WI38 (cell line): Measurements from ENCODE around the gene AFAP1L2.

ENCODE experiments used
- H3K4me3 ChIP-seq: 2 replicates; pipeline ENCODE4 v1.5.1; 2011; ENCODE audit warnings: low read depth, mild to moderate bottlenecking, control low read depth, low read length
- CTCF ChIP-seq: IDR thresholded peaks from 2 replicates; pipeline ENCODE4 v1.5.1; 2012; ENCODE audit warnings: low read depth, mild to moderate bottlenecking, control low read depth, low read length

Gene AFAP1L2

GRCh38 chr10:114294549-114294948, 109.8 kb downstream of the AFAP1L2 start:
- no peak for TF ChIP-seq CTCF
- no peak overlapping the region for H3K4me3 ChIP-seq

DNA sequence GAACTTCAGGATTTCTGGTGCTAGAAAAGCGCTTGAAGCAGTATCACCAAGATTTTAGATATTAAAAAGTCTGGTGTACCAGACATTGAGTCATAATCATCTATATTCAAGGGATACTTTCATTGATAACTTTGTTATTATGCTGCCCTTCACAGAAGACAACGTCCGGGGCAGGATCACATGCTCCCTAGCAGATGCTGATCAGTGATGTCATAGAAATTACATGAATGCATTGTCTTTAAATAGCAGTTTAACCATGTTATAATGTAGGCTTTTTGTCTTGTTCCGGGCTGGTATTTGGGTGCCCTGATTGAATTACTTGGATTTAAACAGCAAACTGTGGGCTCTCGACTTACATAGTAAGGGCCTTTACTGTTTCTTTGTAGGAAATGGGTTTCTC, 111.2 kb downstream of the AFAP1L2 start:
- TF ChIP-seq CTCF = no peak
- no peak overlapping the region for H3K4me3 ChIP-seq

GRCh38 chr10:114291516-114291915, 112.8 kb downstream of the AFAP1L2 start:
- no peak for TF ChIP-seq CTCF
- no peak overlapping the region for H3K4me3 ChIP-seq

DNA sequence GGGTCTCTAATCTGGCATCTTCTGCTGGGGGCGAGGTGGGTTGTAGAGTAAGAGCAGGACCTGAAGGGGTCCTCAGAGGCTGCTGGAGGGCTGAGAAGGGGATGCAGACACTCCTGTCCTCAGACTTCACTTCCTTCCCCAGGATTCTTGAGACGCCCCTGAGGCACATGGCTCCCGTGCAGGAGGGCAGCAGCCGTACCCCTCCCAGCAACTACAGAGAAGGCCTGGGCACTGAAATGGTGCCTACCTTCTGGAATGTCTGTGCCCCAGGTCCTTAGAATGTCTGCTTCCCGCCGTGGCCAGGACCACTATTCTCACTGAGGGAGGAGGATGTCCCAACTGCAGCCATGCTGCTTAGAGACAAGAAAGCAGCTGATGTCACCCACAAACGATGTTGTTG, 113.2 kb downstream of the AFAP1L2 start:
- TF ChIP-seq CTCF = no peak
- H3K4me3 ChIP-seq = no peak overlapping the region

DNA sequence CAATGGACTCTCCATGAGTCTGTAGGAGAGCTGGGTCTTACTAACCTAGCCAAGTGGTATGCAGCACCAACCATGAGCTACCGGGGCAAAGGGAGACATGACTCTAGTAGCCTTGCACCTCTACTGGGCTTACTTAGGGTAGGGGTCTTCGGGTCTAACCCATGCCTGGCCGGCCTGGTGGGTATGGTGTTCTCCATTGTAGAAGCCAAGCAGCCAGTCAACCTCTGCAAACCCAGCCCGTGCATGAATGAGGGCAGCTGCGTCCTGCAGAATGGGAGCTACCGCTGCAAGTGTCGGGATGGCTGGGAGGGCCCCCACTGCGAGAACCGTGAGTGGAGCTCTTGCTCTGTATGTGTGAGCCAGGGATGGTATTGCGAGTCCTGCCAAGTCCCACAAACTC, 114.3 kb downstream of the AFAP1L2 start:
- no peak for TF ChIP-seq CTCF
- no peak overlapping the region for H3K4me3 ChIP-seq

DNA sequence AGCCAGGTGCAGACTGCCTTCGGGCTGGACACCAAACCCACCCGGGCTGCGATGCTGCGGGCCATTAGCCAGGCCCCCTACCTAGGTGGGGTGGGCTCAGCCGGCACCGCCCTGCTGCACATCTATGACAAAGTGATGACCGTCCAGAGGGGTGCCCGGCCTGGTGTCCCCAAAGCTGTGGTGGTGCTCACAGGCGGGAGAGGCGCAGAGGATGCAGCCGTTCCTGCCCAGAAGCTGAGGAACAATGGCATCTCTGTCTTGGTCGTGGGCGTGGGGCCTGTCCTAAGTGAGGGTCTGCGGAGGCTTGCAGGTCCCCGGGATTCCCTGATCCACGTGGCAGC, 115.2 kb downstream of the AFAP1L2 start:
- TF ChIP-seq CTCF = no peak
- H3K4me3 ChIP-seq = no peak overlapping the region

DNA sequence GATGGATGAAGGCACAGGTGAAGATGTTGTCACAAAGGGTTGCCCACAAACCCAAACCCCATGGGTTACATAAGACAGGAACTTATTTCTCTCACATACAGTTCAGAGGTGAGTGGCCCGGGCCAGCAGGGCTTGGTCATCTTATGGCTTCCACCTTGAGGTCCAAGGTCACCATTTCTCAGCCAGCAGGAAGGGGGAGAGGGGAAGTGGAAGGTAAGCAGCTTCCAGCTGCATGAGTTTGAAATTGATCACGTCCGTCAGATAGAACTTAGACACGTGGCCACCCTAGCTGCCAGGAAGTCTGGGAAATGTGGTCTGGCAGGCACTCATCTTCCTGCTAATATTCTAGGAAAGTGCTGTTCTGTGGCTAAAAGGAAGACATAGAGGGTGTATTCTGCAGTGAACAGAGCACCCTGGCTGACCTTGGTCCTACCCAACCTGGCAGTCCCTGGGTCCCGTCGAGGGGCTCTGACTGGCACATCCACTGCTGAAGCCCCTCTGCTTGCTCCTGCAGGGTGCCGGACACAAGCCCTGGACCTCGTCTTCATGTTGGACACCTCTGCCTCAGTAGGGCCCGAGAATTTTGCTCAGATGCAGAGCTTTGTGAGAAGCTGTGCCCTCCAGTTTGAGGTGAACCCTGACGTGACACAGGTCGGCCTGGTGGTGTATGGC, 115.7 kb downstream of the AFAP1L2 start:
- no peak for TF ChIP-seq CTCF
- no peak overlapping the region for H3K4me3 ChIP-seq
